Activated CD4-positive, alpha-beta T cell treated with anti-CD3 and anti-CD28 coated beads, Interleukin-2, amount 50 U/mL, for 48 hours (primary cell): ENCODE data around the gene TTC3.
"Not testable (repeated sequence)": the region's sequence is repeated elsewhere in the genome, so short reads cannot be mapped to it uniquely, and the experiment has no call there.

Experiments
- DNase-seq, 2 experiments: peaks; one replicate each; pipeline ENCODE4 v3.0.0-alpha.2; 2020

TTC3 gene

DNA sequence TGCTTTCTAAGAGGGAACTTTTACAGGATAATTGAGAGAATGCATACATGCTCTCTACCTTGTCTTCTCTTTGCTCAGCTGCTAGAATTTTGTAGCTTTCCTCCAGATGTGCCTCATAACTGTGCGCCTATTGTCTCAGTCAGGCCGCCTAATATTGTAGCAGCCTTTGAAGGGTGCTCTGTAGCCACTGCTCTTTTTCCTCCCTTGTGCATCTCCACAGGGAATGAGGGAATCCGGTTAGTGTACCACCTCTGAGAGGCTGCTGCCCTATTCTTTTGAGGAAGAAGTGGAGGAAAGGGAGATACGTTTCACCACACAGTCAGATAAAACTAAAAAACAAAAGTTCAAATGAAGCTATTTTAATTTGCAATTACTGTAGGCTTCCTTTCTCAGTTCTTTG is 22.8 kb downstream of the TTC3 start:
- no peak for DNase-seq

DNA sequence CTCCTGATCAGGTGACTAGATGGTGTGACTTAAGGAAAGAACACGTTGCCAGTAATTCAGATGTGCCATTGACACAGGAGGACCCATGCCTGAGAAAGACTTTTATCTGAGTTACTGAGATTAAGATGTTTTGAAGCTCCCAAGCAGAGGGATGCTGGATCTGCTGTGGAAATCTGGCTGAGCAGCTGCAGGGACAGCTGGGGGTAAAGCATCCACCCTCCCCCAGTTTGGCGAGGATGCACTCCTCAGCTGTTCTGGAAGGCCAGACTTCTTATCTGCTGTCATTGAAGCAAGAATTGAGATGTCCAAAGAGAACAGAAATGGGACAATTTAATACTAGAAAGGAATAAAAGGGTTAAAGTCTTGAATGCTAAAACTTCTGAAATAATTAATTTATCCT is 25.7 kb downstream of the TTC3 start:
- DNase-seq = no peak

DNA sequence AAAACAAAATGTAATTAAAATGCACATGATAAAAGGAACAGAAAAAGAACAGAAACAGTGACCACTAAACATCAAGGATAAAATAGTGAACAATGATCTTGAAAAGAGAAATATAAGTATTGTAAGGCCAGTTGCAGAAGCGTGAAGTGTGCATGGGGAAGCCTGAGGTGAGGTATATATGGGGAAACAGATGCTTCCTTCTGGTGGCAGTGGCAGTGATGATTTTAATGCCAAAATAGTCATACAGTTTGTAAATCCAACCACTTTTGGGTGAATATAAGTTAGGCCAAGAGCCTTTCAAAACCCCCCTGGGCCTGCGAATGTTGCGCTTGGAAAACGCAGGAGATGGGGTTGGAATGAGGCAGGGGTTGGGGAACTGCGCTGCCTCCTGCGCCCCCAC is 27.3 kb downstream of the TTC3 start:
- DNase-seq = no peak

DNA sequence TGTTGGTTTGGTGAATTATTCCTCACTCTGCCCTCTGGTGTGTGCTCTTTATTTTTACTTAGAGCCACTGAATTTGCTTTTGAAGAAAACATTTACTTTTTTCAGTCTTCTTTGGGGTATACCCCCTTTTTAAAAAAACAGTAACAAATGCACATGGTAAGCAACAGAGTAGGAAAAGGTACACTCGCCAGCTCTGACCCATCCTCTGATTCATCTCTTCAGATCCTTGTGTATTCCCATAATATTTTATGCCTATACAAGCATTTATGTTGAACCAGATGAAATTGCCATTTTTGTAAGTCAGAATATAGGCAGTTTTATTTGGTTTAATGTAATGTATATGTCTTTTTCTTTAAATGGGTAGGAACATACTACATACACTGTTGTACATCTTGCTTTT is 28.3 kb downstream of the TTC3 start:
- DNase-seq = no peak

DNA sequence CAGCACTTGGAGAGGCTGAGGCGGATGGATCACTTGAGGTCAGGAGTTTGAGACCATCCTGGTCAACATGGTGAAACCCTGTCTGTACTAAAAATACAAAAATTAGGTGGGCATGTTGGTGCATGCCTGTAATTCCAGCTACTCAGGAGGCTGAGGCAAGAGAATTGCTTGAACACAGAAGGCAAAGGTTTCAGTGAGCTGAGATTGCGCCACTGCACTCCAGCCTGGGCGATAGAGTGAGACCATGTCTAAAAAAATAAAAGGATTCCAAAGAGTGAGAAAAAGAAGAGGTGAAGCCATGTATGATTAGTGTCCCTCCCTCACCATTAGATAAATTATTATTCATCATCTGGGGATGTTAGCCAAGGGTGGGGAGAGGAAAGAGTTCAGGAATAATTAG is 29.7 kb downstream of the TTC3 start:
- DNase-seq = not testable (repeated sequence)

DNA sequence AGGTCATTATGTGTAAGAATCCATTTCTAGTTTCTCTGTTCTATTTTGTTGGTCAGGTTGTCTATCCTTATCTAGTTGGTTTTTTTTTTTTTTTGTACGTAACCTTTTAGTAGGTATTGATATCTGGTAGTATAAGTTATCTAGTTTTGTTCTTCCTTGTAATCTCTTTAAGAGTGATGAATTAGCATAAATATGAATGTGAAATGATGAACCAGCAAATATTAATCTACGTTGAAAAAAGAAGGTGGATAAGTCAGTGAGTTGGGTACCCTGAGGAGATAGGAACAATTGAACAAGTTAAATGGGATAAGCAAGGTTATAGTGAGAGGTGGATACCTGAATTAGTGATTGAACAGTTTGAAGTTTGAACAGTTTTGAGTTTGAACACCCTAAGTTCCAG is 33.9 kb downstream of the TTC3 start:
- no peak for DNase-seq

DNA sequence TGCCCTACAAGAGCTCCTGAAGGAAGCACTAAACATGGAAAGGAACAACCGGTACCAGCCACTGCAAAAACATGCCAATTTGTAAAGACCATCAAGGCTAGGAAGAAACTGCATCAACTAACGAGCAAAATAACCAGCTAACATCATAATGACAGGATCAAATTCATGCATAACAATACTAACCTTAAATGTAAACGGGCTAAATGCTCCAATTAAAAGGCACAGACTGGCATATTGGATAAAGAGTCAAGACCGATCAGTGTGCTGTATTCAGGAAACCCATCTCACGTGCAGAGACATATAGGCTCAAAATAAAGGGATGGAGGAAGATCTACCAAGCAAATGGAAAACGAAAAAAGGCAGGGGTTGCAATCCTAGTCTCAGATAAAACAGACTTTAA is 38.0 kb downstream of the TTC3 start:
- not testable (repeated sequence) for DNase-seq

DNA sequence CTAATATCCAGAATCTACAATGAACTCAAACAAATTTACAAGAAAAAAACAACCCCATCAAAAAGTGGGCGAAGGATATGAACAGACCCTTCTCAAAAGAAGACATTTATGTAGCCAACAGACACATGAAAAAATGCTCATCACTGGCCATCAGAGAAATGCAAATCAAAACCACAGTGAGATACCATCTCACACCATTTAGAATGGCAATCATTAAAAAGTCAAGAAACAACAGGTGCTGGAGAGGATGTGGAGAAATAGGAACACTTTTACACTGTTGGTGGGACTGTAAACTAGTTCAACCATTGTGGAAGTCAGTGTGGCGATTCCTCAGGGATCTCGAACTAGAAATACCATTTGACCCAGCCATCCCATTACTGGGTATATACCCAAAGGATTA is 41.2 kb downstream of the TTC3 start:
- not testable (repeated sequence) for DNase-seq

DNA sequence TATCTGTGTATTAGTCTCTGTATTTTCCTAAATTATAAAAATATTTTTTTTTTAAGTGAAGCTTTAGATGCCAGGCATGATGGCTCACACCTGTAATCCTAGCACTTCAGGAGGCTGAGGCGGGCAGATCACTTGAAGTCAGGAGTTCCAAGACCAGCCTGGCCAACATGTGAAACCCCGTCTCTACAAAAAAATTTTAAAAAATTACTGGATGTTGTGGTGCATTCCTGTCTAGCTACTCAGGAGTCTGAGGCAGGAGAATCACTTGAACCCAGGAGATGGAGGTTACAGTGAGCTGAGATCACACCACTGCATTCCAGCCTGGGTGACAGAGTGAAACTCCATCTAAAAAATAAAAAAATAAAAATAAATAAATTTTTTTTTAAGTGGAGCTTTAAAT is 43.4 kb downstream of the TTC3 start:
- not testable (repeated sequence) for DNase-seq

DNA sequence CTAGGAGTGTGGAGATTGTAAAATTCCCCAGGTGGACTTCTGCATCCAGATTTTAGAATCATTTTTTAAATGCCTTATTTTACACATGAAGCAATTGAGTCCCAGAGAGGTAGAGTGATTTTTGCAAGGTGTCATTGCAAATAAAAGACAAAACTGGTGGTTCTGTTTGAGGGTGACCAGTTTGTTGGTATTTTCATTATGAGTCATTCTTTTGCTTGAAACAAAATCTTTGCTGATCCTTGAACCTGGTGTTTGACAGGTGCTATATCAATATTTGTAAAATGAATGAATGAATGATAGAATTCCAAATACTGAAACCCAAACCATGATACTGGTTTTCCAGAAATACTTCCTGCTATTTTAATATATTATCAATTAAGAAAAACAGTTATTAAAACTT is 44.1 kb downstream of the TTC3 start:
- DNase-seq = no peak

DNA sequence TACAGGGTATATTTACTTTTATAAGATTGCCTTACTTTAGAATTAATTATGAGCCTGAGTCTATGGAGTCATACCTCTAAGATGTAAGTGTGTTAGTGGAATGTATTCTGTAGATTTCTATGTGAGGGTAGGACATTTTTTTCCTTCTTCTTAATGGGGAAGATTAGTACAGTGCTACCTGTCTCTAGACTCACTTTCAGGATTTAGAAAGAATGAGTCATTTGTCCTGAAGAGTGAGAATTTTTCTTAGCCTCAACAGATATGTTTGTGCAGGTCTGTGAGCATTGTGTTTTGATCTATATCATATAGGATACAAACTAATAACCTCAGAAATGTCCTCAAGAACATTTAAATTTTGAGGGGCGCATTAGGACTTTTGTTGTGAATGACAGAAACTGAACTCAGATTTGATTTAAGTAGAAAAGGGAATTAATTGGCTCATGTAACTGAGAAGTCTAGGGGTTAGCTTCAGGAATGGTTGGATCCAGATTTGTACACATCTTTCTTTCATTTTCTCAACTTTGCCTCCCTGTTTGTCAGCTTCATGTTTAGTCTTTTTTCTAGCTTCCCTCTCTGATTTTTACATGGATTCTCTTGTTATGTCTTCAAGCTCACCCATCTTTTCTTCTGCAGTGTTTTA is 45.3 kb downstream of the TTC3 start:
- no peak for DNase-seq

DNA sequence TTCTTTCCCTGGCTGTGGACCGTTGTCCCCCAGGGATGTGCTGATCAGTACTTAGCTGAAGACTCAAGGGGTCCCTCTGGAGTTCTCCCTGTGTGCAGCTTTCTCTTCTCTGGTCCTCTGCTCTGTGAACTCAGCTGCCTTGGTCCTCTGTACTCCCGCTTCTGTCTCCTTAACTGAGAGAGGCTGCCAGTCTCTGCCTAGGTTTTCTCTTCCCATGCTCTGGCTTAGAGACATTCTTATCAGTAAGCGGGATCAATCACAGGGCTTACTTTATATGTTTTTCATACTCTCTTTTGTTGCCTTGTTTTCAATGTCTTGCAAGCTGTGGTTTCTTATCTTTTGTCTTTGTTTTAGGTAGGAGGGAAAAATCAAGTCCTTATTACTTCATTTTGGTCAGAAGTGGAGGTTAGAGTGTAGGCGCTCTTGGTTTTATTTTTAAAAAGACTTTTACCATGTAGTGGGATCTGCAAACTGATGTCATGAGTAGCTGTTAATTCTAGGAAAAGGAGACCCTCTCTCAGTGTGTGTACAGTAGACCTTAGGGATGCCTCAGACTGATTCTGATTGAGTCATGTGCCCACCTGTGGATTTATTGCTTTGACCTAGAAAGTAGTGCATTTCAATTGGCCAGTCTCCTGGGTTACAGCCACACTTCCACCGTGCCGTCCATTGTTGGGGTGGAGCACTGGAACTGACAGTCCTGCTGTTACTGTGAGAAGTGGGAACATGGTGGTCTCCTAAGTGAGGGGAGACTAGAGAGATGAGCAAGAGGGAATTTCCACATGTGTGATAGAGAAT is 46.6 kb downstream of the TTC3 start:
- peak; percentile 5 for DNase-seq

DNA sequence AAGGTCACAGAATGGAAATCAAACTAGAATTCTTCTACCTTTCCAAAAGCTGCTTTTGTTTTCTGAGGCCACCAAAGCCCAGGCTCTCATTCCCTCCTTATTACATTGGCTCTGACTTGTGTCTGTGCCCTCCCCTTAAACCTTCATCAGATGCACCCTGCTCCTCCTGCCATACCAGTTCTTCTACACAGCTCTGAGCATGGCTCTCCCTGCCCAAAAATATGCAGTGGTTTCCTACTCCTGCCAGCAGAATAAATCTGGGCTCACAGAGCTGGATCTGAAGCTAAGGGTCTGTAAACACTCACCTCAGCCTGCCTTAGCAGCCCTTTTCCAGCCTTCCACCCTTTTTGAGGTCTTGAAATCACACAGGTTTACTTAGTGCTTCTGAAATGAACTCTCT is 55.0 kb downstream of the TTC3 start:
- no peak for DNase-seq

DNA sequence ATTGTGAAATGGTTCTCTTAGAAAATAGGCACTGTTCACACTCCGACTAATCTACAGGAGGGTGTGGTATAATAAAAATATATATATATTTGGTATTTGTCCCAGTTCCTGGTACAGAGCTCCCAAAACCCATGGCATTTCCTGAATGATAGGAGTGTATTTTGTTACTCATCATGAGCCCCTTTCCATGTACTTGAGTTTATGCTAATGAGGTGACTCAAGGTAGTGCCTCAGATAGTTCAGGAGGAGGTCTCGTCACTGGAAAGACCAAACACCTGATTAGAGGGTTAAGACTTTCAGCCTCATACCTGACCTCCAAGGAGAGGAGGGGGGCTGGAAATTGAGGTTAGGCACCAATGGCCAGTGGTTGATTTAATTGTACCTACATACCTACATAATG is 57.9 kb downstream of the TTC3 start:
- DNase-seq = no peak

DNA sequence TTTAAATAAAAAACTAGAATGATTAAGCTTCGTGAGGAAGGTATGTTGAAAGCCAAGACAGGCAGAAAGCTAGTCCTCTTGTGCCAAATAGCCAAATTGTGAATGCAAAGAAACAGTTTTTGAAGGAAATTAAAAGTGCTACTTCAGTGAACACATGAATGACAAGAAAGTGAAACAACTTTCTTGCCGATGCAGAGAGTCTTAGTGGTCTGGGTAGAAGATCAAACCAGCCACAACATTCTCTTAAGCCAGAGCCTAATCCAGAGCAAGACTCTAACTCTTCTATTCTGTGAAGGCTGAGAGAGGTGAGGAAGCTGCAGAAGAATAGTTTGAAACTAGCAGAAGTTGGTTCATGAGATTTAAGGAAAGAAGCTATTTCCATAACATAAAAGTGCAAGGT is 63.2 kb downstream of the TTC3 start:
- DNase-seq = no peak

DNA sequence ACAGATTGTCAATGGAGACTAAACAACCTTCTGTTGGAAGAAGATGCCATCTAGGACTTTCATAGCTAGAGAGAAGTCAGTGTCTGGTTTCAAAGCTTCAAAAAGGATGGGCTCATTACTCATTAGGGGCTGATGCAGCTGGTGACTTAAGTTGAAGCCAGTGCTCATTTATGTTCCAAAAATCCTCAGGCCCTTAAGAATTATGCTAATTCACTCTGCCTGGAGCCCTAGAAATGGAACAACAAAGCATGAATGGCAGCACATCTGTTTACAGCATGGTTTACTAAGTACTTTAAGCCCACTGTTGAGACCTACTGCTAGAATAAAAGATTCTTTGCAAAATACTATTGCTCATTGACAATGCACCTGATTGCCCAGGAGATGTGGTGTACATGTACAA is 63.7 kb downstream of the TTC3 start:
- no peak for DNase-seq

DNA sequence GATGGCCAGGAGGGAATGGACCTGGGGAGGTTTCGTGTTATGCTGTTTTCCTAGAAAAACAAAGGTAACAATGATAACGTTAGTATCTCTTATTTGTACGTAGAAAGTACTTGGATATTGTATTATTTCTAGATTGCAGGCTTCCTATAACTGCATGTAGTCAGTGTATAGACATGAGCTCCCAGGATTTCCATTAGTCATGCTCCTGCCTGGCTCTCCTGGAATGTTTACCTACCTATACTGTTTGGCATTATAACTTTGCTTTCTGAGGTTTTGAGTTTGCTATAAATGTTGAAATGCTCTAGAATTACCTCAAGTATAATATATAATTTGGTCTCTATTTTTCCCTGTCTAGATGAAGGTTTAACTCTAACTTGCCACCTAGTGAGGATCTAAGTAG is 66.1 kb downstream of the TTC3 start:
- DNase-seq = no peak

DNA sequence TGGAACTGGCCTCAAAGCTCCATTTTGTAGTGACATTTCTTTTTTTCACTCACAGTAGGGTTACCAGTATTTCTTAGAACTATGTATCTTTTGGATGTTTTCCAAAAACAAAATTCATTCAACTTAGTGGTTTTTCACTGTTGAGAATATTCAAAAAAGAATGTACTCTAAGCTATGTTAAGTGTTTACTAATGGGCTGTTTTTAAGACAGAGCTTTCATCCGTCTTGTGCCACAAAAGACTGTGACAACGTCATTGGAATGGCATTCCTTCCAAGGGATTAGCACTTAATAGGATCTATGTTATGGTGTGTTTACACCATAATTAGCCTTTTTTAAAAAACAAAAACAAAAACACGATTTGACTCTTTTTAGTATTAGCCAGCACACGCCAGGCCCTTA is 66.8 kb downstream of the TTC3 start:
- DNase-seq = no peak

DNA sequence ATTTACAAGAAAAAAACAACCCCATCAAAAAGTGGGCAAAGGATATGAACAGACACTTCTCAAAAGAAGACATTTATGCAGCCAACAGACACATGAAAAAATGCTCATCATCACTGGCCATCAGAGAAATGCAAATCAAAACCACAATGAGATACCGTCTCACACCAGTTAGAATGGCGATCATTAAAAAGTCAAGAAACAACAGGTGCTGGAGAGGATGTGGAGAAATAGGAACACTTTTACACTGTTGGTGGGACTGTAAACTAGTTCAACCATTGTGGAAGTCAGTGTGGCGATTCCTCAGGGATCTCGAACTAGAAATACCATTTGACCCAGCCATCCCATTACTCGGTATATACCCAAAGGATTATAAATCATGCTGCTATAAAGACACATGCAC is 70.3 kb downstream of the TTC3 start:
- not testable (repeated sequence) for DNase-seq

DNA sequence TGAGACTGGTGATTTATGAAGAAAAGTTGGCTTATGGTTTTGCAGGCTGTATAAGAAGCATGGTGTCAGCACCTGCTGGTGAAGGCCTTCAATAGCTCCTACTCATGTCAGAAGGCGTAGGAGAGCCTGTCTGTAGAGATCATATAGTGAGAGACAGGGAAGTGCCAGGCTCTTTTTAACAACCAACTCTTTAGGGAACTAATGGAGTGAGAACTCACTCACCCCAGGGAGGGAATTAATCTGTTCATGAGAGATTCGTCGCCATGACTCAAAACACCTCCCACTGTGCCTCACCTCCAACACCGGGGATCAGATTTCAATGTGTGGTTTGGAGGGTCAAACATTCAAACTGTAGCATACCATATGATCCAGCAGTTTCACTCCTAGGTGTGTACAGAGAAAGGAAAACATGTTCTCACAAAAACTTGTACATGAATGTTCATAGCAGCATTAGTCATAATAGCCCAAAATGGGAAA is 72.6 kb downstream of the TTC3 start:
- DNase-seq = no peak

DNA sequence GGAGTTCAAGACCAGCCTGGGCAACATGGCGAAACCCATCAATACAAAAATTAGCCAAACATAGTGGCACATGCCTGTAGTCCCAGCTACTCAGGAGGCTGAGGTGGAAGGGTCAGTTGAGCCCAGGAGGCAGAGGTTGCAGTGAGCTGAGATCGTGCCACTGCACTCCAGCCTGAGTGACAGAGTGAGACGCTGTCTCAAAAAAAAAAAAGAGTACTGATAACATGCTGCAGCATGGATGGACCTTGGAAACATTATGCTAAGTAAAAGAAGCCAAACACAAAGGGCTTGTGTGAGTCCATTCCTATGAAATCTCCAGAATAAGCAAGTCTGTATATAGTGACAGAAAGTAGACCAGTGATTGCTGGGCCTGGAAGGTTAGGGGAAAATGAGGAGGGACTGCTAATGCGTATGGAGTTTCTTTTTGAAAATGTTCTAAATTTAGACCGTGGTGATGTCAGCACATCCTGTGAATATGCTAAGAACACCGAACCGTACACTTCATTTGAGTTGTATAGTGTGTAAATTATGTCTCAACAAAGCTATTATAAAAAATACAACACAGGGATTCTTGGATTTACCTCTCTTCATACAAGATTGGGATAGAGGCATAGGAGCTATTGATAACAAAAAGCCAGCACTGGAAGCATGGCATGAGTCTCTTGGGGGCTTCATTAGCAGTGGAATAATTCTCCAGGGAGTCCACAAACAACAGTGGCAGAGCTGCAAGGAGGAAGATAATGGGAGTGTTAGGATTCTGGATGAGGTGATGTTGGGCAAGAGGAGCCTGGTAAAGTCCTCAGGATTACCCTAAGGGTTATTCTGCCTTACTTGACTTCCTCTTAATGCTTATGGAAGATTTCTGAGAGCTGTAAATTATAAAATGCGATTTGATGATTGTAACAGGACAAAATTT is 73.5 kb downstream of the TTC3 start:
- DNase-seq = no peak

DNA sequence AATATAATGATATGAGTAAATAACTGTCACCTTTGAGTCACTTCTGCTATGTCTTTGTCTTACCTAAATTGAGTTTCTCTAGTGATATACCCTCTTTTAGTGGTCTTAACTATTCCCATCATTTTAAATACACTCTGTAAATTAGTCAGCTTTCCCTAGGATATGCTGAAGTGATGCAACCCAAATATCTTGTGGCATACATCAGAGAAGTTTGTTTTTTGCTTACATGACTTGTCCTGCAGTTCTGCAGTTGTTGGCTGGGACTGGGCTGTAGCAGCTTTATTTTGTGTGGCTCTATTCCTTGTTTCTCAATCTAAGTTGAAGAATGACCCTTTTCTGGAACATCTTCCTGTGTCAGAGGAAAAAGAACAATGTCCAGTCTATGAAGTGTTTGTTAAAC is 76.4 kb downstream of the TTC3 start:
- DNase-seq = no peak

DNA sequence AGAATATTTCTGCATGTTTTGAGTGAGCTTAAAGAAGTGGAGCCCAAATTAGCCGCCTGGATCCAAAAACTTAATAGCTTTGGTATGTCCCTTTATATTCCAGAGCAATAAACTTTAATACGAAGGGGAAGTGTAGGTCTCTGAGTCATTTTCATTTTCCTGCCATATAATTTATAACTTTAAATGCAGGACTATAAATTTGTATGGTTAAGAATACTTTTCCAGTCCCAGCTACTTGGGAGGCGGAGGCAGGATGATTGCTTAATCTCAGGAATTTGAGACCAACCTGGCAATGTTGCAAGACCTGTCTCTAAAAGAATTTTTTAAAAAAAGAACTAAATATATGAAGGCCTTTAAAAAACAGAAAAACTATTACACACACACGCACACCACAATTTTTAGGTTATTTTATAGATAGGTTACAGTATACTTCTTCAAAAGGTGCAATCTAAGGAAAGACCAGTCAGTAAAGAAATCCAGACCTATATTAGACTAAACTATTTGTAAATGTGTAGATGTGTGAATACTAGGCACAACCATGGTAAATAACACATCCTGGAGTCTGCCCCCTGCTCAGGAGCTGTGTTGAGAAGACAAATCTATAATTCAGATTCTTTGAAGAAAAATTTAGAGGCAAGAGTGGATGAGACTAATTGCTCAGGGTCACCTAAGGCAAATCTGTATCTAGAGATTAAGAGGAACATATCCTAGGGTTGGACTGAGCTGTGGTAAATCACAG is 80.3 kb downstream of the TTC3 start:
- no peak for DNase-seq
